NOMO-1 treated with dmso at 0.1 percent for 144 hours (cell line): ENCODE measurements around the gene FAM222A.

Experiments used
- DNase-seq: peaks from one replicate; lab custom pipeline; 2025; ENCODE audit not compliant: unreplicated experiment; lab: John Stamatoyannopoulos, UW

Gene FAM222A

DNA sequence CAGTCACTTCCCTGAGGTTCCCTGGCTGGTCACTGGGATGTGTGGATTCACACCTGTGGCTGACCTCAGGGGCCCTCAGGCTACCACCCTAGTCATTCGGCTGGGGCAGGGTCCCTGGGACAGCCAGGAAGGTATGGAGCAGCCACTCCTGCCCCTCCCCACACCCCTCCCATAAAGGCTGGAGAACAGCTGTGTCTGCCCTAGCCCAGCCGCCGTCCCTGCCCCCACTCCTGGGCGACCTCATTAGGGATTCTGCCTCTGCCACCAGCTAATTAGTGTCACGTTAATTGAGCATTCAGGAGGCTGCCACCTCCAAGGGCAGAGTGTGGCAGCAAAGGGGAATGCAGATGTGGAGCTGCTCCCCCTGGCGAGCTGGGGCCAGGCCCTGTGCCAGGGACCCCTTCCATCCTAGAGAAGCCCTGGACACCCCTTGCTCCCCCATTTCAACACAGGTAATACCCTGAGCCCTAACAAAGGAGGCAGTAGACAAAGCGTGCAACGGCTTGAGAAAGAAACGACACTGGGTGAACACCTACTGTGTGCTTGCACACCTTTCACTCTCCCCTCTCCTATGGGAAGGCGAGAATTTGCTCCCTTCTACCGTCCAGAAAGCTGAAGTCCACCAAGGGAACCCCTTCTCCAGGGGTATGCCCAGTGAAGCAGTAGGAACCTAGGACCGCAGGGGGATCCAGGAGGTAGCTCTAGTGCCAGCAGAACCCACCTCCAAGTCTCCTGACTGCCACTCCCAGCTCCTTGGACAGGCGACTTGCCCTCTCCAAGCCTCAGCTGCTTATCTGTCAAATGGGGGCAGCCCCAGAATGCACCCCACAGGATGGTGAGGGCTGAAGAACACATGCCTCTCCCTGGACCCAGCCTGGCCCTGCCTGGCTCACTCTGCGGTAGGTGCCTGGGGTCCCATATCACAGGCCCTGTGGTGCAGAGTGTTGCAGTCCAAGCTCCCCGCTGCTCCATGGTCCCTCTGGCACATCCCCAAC lies 45.1 kb downstream of the FAM222A start:
- no peak for DNase-seq

DNA sequence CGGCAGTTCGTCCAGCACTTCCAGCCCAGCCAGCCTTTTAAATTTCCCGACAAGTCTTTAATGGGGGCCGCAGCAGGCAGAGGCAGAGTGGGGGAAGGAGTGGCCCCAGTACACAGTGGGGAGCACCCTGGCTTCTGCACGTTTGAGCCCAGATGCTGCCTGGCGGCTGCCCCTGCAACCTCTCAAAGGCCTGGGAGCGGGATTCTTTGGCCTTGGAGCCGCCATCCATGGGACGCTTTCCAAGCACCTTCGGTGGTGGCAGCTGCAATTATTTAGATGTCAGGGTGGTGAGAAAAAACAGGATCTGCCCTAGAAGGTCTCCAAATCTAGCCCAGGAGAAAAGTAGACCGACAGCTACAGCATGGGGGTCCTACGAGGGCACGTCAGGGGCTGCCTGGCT lies 46.0 kb downstream of the FAM222A start:
- DNase-seq, result no peak

DNA sequence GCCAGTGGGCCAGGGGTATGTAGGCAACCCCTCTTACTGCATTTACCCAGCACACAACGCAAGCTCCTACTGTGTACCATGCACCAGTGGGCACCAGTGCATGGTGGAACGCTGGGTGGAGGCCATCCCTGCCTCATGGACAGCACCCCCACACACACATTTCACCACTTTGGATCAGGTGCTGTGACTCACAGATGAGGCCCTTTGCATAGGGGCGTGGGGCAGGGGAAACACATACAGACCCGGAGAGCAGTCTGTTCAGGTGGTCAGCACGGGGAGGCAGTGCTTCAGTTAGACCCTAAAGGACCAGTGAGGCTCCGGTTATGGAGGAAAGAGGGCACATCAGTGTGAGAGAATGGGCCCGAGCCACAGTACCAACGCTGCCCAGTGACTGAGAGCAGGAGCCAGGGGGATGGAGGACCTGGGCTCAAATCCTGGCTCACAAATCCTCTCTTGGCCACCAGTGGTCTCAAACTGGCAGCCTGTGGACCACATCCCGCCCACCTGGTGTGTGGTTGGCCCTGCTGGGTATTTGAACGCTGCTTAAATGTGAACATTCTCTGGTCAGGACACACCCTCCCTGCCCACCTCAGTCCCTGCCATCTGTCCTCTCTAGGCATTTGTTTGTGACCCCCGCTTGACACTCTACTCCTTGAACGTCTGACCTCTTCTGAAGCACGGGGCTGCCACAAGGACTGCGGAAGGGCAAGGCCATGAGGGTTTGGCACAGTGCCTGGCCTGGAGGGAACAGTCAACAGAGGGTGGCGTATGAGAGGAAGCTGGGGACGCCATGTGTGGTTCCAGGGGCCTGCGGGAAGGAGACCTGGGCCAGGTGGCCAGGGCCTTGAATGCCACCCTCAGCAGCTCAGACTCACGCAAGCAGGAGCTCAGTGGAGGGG lies 46.7 kb downstream of the FAM222A start:
- no peak for DNase-seq

DNA sequence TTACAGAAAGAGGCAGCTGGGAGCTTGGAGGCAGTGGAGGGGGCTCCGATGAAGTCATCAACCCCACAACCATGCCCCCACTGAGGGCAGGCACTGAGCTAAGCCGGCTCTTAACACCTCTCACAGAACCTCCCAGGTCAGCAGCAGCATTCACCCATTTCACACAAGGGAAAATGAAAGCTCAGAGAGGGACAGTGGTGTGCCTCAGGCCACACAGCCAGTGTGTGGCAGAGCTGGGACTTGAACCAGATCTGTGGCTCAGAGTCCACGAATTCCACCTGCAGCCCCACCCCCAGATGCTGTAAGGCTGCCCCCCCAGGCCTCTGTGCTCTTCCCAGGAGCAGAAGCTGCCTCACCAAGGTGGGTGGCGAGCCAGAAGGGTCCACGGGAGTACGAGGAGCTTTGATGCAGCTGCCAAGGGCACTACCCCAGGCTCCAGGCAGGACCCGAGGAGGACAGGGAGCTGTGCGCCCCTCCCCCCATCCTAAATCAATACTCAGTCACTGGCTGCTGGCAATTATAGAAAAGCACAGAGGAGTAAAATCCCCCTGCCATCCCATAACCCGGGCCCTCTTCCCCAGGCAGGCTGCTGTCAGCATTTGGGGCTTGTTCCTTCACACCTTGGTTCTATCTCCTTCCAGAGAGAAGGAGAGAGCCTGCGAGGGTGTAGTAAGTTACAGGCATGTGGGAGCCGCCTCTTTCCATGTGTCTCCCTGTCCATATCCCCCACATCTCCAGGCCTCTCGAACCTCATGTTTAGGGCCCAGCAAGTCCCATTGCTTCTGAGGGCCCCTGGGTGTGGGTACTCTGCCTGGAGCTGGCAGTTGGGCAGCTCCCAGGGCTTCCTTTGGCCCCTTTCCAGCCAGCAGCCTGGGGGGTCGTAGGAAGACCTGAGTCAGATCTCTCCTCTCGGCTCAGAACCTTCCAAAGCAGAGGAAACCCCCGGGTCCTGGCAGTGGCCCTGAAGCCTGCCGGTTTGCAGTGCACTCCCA lies 47.6 kb downstream of the FAM222A start:
- no peak for DNase-seq

DNA sequence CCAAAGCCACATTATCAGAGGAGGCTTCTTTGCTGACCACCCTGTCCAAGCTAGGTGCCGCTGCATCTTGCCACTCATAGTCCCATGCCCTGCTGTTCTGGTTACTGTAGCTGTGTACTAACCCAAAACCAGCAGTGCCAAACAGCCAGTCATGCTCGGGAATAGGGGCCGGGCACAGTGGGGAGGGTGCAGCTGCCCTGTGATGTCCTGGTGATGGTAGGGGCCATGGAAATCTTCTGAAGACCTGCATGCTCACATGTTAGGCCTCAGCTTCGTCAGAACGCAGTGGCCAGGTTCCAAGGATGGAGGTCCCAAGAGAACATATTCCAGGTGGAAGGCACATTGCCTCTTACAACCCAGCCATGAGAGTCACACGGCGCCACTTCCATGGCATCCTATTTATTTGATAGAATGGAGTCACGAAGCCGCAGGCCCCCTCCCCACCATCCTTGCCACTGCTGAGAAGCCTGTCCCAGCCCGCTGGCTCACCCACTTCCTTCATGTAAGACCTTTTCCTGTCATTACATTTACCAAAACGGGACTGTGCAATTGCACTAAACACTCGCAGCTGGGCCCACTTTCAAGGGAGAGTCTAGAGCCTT lies 48.5 kb downstream of the FAM222A start:
- DNase-seq, result no peak

DNA sequence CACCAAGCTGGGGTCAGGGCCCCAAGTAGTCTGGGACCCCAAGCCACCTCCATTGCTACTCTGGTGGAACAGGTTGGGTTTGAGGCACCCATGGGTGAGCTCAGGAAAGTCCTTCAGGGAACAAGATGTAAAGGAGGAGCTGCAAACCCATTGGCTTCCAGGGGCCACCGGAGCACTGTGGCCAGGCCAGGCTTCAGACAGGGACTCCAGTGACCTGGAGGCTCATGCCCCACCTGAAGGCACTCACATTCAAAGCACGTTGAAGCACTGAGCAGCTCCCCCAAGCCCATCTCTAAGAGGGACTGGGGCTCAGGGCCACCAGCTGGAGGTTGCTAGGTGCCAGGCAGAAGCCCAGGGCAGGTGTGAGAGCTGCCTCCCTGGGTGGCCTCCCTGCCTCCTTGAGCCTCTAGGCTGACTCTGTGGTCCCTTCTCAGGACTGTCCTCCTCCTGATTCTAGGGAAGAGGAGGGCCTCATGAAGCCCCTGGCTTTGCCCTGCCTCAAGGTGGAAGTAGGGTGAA lies 49.1 kb downstream of the FAM222A start:
- DNase-seq, result no peak

DNA sequence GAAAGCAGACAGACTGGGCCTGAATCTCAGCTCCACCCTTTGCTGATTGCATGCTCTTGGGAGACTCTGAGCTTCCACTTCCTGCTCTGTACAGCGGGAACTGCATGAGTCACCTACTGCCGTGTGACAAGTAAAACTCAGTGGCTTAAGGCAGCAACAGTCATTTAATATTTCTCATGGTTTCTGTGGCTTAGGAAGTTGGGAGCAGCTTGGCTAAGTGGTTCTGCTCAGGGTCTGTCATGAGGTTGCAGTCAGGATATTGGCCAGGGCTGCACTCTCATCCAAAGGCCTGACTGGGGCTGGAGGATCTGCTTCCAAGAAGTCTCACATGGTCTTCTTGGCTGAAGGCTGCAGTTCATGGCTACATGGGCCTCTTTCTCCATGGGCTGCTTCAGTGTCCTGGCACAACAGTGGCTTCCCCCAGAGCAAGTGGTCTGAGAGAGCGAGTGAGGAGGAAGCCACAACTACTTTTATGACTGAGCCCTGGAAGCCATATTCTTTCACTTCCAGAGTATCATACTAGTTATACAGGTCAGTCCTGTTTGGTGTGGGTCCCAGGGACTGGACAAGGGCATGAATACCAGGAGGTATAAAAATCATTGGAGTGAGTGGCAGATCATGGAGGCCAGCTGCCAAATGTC lies 49.7 kb downstream of the FAM222A start:
- DNase-seq, result no peak

DNA sequence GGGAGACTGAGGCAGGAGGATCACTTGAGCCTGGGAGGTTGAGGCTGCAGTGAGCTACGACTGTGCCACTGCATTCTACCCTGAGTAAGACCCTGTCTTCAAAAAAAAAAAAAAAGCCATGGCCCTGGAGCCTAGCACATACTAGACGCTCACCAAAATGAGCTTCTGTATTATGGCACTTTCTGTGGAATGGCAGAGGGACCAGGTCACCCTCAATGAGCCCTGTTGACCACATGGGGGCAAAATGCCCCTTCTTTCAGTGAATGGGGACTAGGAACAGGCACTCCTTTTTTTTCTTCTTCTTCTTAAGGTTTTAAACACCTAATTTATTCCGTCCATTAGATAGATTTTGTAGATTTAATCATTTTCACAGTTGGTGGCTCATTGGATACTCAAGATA lies 50.5 kb downstream of the FAM222A start:
- DNase-seq, result no peak

DNA sequence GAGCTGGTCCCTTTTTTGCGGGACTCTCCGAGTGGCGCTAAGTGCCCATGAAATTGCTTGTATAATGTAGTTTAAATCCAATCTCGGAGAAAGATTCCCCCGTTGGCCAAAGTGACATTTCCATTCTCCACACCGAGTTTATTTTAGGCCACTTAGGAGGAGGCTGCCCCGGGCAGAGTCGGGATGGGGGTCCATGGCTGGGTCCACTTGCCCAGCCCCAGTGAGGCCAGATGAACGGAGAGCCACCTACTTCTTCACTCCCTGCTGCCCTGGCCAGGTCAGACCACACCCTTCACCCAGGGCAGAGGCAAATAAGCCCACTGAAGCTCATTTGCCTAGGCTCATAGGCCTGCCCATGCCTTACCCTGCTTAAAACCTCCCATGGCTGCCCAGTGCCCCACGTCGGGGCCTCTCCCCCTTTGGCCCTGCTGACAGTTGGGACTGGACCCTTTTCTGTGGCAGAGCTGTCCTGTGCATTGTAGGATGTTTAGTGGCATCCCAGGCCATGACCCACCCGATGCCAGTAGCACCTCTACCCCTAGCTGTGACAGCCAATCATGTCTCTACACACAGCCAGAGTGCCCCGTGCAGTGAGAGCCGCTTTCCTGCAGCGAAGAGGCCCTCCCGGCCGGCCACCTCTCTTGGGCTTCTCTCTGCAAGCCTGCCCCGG lies 51.3 kb downstream of the FAM222A start:
- no peak for DNase-seq

DNA sequence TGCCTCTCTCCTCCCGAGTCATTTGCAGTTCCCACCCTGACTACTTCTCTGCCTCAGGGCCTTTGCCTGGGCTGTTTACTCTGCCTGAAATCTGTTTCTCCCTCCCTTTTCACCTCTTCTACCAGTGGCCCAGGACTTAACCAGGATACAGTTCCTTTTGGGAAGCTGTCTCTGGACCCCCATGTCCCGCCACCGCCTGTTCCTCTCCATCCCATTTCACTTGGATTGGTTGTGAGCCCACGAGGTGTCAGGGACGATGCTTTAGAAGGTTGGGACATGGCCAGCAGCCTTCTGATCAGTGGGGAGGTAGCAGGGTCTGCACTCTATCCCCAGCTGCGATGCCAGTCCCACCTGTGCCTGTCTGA lies 51.8 kb downstream of the FAM222A start:
- DNase-seq, result no peak

DNA sequence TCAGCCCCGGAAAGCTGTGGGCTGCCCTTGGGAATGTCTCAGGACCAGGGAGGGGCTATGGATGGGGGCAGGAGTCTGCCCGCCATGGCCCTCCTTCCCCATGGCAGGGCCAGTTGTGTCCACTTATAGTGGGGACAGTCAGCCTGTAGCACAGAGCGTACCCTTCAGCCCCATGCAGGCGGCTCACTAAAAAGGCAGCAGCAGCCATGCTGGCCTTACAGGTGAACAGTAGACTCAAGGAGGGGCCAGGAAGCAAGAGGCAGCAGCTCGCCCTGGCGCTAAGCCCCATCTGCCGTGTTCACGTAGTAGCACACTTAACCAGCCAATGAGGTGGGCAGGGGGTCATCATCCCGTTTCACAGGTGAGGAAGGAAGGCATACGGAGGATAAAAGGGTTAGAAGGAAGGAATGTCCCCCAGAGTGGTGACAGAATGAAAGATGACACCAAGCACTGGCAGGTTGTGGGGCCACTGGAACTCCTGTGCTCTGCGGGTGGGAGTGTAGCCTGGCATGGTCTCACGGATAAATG lies 52.7 kb downstream of the FAM222A start:
- DNase-seq, result no peak

DNA sequence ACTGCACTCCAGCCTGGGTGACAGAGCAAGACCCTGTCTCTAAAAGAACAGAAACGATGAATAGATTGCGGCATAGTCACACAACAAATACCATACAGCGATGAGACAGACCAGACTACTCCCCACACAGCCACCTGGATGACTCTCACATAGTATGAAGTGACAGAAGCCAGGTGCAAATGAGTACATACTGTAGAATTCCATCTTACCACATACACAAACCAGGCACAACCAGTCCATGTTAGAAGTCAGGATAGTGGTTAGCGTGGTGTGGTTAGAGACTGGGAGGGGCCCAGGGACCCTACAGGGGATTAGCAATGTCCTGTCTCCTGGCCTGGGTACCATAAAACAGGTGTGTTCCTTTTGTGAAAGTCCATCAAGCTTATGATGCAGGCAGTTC lies 53.8 kb downstream of the FAM222A start:
- DNase-seq, result no peak

DNA sequence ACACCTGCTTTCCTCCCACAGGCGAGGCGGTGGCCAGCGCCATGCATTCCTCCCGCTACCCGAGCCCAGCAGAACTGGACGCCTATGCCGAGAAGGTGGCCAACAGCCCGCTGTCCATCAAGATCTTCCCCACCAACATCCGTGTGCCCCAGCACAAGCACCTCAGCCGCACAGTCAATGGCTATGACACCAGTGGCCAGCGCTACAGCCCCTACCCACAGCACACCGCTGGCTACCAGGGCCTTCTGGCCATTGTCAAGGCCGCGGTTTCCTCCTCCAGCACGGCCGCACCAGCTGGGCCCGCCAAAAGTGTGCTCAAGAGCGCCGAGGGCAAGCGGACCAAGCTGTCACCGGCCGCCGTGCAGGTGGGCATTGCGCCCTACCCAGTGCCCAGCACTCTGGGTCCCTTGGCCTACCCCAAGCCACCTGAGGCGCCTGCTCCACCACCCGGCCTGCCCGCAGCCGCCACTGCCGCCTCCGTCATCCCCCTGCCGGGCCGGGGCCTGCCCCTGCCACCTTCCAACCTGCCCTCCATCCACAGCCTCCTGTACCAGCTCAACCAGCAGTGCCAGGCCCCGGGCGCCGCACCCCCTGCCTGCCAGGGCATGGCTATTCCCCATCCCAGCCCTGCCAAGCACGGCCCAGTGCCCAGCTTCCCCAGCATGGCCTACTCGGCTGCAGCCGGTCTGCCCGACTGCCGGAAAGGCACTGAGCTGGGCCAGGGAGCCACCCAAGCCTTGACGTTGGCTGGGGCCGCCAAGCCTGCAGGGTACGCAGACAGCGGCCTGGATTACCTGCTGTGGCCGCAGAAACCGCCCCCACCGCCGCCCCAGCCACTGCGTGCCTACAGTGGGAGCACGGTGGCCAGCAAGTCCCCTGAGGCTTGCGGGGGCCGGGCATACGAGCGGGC lies 54.6 kb downstream of the FAM222A start:
- DNase-seq, result no peak

DNA sequence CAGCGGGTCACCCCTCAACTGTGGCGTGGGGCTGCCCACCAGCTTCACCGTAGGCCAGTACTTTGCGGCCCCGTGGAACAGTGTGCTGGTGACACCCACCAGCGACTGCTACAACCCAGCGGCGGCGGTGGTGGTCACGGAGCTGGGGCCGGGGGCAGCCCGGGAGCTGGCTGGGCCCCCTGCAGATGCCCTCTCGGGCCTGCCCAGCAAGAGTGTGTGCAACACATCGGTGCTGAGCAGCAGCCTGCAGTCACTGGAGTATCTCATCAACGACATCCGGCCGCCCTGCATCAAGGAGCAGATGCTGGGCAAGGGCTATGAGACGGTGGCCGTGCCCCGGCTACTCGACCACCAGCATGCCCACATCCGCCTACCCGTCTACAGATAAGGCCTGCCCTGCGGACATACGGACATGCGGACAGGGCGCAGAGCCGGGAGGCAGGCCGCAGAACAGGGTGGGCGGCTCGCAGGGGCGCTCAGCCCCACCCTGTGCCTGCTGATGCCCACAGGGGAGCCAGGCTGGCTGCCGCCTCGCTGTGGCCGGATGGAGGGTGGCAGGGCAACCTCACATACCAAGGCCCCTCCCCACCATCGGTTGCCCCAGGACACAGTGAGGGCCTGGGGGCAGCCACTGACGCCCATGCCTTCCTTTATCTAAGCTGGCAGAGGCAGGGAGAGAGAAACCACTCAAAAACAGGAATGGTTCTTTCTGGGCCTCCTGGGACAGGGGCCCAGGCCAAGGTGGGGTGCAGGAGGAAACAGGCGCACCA lies 55.5 kb downstream of the FAM222A start:
- DNase-seq, result no peak

DNA sequence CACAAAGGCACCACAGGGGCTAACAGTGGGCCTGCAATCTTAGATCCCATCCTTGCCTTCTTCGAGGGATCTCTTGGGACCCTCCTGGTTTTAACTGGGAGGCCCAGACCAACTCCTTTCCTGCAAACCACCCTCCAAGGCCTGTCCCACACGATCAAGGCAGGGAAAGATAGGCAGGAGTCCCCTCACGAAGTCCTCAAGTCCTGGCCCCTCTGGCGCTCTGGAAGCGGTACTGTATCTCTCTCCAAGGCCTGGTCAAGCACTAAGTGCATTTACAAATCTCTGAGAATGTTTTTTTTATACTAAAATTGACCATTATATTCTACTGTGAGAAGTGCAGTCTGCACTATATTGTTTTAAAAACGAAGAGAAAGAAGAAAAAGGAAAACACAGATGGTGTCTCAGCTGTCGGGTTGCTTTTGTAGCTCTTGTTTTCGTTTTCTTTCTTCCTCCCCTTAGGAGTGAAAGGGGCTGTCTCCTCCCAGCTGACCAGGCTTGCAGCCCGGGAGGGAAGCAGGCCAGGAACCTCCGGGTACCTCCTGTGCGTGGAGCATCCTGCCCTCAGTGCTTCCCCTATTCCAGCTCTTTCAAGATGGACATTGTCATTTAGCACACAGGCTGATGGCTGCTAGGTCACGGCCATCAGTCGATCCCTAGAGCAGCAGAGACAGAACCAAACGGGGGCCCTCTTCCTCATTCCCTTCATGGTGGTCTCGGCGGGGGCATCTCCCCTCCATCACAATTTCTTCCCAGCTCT lies 56.7 kb downstream of the FAM222A start:
- no peak for DNase-seq
